HG03571 (cell line): ENCODE results near the gene DDX51.

ENCODE experiments used
- ATAC-seq: cut with Tn5 transposase; IDR thresholded peaks from one replicate; pipeline ENCODE4 v1.9.1; 2021; ENCODE audit not compliant: unreplicated experiment

The DDX51 gene

DNA sequence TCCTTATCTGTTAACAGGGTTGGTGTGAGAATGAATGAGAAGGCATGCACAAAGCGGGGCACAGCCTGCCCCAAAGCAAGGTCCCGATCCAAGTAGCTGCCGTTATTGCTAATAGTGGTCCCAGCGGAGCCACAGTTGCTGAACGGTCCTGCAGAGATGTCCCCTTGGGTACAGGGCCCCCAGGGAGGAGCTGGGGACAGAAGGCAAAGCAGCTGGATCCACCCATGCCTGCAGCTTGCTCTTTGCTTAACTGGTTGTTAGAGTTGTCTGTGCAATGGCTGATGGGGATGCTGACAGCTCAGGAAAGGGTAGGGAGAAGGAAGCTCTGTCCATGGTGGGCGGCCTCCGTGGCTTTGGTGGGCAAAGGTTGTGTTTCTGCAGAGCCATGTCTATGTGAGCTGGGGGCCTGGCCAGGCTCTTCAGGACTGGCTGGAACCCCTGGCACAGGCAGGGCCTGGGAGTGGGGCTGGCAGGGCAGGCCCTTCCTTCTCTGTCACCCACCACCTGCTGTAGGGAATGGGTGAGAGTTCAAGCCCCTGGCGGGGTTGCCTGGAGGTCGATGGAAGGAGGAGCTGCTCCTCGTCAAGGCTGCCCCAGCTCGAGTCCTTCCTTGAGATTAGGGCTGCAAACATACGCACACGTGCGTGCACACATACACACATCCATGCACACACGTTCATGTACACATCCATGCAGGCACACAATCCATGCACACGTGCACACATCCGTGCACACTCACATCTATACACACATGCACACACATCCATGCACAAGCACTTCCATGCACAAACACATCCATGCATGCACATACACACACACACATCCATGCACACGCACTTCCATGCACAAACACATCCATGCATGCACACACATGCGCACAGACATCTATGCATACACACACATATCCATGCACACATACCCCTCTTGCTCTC, 35.6 kb upstream of the DDX51 start:
- ATAC-seq: no peak

DNA sequence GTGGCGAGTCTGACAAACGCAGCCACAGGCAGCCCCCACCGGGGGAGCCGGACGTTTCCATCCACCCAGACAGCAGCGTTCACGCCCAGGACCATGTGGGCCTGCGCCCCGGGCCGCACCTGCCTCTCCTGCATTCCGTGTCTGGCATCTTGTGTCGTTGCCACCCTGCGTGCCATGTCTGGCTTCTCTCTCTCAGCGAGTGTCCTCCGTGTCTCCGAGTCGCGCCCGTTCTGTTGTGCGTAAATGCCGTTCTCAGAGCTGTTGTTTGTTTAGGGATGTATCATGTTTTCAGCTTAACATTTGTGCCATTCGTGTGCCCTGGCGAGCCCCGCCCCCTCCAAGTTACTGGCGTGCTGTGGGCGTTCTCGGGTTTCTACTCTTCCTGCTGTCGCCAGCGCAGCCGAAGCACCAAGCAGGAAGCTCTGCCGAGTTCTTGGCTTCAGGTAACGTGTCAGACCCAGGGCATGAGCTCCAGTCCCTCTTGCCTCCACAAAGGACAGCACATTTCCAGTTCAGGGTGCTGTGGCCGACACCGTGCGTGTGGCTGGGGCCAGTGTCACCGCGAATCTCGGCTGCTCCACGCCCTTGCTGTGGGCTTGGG, 34.8 kb upstream of the DDX51 start:
- ATAC-seq: no peak

DNA sequence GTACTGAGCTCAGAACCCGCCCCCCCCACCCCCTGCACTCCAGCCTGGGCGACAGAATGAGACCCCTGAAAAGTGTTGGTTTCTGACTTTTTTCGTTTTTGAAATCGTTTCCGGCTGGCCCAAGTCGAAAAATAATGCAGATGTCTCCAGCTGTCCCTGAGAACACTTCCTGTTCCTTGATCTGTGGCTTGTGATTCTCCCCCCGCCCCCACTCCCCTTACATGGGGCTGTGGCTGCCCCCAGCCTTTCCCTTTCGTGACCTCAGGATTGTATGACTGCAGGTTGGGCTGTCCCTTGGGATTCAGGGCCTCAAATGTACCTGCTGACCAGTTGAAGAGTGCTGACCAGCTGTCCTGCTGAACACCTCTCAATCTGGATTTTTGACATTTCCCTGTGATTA, 34.2 kb upstream of the DDX51 start:
- no peak for ATAC-seq

DNA sequence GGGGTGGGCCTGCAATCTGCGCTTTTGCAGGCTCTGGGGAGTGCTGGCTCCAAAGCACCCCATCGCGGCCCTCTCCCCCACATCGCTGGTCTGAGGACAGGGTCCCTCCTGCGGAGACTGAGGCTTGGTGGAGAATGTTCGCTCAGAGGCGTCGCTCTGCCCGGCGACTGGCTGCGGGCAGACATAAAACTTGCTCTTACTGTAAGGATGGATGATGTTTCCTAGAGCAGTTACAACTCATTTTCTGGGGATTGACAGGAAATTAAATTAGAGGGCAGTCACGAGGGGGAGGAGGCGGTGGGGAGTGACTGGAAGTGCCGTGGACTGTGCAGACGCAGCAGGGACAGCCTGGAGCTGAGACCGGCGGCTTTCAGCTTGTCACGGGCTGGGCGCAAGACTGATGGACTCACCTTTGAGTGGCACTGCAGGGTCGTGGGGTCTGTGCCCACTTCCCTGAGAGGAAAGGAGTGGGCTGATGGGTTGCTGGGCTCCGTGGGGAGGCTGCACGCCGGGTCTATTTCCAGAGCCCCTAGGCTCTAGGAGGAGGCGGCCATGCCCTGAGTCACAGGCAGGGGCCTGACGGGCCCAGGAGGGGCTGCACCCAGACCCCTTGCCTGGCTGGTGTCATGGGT, 32.9 kb upstream of the DDX51 start:
- ATAC-seq: no peak

DNA sequence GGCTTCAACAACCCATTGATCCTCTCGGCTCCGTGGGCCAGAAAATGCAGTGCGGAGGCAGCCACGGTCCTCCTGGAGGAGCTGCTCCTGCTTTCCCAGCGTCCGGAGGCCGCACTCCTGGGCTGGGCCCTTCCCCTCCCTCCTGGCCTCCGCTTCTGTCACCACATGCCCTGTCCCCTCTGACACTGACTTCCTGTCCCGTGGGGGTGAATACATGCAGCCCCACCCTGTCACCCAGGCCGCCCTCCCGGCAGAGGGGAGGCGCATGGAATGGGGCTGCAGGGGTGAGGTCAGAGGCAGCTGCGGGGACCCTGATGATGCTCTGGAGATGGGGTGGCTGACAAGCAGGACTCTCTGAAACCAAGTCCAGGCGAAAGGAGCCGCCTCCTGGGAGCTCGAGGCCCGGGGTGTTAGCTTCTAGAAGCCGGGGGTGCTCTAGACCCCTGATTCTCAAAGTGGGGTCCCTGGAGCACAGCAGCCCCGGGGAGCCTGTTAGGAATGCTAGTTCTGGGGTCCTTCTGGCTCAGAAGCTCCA, 32.3 kb upstream of the DDX51 start:
- no peak for ATAC-seq

DNA sequence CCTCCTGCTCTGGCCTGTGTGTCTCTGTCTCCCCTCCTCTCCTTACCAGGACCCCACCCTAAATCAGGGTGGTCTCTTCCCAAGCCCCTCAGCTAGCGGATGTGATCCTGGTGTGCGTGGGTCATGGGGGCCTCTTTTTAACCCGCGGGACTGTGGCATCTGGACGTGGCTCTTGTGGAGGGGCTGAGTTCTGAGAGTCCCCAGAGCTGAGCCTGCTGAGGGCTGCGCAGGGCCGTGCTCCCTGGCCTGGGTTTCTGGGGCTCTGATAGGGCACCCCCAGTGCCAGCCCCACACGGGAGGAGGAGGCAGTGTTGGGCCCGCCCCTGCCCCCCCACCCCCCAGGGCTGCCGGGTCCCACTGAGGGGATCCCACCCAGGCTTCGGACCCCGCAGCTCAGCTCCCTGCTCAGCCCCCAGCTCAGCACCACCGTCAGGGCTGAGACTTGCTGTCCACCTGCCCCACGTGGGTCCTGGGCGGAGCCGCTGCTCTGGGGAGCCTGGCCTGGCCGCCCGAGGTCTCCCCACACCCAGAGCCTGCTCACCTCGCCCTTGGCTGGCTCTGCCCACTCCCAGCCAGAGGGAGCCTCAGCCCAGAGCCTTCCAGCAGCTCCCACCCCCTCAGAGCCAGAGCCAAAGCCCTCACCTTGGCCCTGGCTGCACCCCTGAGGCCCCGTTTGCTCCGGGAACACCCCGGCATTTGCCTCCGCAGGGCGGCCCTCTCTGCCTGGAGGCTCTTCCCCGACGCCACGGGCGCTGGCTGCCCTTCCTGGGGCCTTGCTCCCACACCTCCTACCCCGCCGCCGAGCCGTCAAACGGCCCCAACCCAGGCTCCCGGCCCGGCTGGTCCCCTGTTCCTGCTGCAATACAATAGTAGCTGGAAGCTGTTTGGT, 31.6 kb upstream of the DDX51 start:
- ATAC-seq: no peak

DNA sequence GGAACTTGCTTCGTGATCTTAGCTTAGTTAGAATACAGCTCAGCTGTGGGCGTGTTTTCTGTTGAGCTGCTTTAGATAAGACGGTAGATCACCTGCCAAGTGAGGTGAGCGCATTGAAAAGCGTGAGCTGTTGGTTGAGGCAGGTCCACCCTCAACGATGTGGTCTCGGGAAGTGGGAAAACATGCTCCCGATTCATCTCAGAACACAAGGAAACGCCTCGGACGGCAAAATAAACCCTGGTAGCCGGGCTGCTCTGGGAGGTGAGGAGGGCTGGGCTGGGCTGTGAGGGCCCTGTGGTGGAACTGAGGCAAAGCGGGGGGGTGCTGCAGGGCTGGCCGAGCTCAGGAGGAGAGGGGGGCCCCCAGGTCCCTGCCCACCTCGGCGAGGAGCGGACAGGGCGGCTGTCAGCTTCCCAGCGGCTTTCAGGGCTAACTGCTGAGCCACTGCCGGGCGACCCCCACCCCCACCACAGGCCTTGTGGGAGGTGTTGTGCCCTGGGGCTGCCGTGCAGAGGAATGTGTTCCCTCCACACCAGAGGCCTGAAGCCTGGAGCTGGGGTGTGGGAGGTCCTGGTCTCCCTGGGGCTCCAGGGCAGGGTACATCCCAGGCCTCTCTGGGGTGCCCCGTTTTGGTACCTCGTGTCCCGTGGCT, 30.8 kb upstream of the DDX51 start:
- no peak for ATAC-seq

DNA sequence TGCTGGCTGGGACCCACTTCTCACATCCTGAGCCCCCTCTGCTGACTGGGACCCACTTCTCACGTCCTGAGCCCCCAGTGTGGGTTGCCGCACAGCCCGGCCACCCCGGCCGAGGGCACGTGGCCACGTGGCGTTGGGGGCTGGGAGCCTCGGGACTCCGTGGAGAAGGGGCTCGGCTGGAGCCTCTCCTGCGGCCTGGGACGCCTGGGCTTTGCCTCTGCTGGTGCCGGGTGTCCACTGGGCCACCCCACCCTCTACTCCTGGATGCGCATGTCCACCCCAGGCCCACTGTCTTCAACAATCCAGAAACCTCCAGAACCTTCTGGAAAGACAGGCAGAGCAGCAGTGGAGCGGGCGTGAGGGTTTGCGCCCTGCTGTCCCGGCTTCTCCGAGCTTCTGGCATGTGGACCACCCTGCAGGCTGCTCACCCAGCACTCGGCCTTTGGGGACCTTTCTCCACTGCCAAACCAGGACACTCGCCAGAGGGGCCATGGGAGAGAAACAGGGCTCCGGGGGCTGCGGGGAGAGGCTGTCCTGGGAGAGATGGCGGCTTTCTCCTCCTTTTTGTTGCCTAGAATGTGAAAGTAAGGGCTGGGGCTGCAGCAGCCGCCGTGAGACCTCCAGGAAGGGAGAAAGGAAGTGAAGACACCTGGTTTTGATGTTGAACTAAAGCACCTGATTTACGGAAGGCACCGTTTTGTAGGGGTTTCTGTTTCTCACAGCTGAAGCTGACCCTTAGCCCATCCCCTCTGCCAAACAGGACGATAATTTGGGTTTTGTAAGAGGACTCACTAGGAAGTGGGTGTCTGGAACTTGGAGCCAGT, 30.1 kb upstream of the DDX51 start:
- ATAC-seq: no peak

DNA sequence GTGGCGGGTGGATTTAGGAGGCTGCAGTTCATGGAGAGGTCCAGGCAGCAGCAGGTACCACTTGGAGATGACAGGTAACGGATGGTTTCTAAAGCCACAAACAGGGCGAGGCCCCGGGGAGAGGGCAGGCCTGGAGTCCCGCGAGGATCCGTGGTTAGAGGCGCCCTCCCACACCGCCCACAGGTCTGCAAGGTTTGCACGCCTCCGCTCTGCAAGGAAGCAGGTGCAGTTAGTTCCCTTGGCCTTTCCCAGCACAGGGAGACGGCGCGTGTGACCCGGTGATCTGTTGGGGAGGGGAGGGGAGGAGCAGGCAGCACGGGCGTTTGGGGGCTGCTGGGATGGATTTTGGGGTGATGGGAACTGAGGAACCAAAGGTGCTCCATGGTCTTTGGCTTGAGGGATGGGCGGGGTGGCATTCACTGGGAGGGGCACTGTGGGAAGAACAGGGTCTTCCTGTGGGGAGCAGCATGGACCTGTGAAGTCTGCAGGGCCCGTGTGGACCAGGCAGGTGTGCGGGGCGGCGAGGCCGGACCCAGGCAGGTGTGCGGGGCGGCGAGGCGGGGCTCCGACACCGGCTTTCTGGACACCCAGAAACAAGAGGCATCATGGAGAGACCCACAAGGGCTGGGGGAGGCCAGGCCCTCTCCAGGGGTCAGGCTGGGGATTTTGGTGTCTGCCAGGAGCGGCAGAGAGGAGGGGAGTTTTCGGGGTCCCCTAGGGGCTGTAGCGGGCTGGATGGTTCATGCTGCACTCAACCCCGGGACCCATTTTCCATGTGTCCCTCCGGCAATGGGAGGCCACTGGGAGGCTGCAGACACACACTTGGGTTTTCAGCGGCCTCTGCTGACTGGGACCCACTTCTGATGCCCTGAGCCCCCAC, 29.3 kb upstream of the DDX51 start:
- ATAC-seq: no peak

DNA sequence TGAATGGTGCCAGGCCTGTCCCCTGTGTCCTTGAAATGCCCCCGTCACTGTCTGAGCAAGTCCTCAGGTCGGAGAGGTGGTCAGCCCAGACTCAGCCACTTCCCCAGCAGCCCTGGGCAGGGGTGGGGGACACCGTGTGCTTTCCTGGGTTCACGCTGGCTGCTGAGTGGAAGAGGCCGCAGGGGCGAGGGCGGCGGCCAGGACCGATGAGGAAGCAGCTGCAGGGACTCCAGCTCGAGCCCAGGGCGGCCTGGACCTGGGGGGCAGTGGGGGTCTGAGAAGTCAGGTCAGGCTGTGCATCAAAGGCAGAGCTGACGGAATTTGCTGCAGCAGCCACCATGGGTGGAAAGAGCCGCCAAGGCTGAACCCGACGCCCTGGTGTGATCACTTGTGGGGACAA, 28.5 kb upstream of the DDX51 start:
- no peak for ATAC-seq

DNA sequence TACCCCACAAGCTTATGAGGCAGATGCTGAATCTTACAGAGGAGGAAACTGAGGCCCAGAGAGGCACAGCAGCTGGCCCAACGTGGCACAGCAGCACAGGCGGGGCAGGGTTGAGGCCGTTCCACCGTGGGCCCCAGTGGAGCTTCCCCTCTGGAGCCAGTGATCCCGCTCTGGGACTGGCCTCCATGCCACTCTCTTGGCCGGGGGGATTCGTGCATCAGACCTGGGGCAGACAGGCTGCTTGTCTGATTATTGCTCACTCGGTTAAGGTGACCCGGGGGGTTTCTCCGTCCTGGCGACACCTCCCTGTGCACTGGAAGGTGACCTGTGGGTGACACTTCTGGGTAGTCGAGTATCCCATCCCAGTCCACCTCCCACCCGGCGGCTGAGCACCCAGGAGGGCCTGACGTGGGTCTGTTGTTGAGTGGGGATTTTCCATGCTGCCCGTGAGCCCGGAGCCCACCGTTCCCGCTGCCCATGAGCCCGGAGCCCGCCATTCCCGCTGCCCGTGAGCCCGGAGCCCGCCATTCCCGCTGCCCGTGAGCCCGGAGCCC, 27.9 kb upstream of the DDX51 start:
- ATAC-seq: no peak

DNA sequence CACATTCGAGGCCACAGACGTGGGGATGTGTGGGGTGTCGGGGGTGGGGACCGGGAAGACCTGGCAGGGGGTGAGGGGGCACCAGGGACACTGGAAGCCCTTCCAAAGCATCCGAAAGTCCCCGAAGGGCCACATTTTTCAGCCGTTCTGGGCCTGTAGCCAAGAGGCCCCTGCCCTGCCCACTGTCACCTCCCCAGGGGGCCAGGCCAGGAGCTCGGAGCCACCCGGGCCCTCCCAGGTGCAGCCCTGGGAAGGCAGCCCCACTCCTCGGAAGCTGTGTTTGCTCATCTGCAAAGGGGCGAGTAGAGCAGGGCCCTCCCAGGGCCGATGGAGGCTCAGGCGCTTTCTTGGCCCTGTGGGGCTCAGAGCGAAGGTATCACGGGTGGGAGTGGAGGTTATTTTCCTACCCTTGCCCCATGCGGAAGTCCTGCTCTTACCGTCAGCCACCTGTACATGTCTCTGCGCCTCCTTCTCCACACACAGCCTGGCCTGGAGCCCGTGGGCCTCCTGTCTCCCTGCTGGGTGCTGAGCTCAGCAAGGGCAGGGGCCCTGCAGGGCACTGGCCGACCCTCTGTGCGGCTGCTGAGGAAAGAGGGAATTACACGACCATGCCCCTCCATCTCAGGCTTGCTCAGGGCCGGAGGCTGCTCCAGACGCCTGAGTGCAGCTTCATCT, 27.3 kb upstream of the DDX51 start:
- ATAC-seq: no peak

DNA sequence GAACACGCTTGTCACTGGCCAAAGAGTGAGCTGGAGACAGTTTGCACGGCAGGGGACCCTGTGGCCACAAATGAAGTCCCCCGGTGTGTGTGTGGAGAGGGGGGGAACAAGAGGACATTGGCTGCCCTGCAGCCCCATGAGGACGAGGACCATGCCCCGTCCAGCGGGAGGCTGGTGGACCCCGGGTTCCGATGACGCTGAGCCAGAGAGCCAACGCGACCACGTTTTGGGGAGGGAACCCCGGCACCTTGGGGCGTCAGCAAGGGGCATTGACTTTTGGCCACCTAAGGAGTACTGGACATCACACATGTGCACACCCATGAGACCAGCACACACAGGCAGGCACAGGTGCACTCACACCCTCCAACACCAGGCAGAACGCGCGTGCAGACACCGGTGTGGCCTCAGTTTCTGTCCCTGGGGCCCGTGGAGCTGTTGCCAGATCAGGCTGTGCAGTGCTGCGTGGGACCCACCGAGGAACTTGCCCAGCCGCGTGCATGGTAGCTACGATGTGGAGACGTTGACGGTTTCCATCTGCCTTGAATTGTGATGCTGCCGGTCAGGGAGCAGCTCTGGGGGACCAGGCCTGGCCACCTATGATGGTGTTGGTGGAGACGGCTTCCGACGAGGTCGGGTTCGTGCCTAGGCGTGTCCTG, 26.6 kb upstream of the DDX51 start:
- no peak for ATAC-seq

DNA sequence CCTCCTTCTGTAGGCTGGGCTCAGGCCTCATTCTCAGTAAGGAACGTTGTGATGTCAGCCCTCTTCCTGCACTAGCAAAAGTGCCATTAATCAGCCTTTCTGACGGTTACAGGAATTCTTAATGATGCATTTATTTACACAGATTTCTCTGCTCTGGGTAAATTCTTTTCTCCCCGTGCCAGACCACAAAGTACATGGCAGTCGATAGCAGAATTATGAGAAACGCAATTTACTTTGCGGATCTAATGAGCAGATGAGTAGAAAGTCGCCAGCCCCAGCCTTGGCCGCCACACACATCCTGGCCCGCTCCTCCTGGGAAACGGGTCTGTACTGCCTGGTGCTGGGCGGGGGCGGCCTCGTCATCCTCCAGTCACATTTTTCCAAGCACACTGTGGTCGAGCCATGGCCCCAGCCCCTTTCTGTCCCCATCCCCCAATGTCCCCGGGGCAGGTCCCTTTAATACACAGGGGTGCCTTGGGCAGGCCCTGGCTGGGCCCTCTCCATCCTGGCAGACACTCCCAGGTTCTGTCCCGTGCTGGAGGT, 26.0 kb upstream of the DDX51 start:
- no peak for ATAC-seq

DNA sequence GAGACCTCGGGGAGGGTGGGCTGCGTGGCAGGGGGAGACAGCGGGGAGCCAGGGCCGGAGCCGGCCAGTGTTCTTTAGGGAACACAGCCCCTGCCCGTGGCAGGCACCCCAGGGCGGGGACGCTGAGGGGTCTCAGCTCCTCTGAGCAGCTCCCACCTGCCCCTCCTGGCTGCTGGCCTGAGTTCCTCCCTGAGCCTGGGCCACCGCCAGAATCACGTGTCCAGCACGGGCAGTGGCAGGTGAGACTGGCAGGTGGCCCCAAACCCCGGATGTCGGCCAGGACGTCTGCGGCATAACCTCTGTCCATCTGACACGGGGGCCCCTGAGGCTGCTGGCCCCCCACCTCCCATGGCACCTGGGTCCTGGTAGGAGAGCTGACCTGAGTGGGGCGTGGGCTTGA, 25.3 kb upstream of the DDX51 start:
- ATAC-seq: no peak

DNA sequence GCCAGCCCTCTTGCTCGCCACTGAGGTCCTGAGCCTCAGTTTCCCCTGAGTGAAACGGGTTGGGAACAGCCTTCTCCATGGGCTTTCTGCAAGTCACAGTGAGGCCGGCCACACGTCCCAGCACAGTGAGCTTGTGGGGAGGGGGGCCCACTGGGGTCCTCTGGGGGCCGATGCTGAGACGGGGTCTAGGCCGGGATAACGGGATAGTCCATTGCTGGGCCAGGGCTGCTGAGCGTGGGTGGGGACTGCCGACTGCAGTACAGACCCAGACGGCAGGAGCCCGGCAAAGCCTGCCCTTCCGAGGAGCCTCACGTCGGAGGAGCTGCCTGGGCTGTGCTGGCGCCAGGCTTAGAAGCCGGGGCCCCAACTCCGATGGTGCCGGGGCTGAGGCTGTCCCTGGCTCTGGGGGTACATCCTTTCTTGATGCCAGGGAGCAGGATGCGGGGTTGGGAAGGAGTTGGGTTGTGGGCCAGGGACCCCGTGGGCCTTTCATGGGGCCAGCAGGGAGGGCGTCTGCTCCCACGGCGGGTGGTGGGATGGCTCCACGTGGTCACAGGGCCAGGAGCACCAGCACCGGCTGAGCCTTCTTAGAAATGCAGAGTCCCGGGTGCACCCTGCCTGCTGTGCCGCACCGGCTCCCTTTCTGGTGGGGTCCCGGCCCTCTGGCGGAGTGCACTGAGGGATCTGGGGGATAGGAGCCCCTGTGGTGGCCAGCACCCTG, 24.4 kb upstream of the DDX51 start:
- ATAC-seq: no peak
